Measurements from ENCODE around the gene AGFG1.

AGFG1 gene

GRCh38 chr2:227462462-227462951 lies 9.4 kb upstream of the AGFG1 start:
- DNase-seq, result no peak

GRCh38 chr2:227462972-227463931 lies 8.7 kb upstream of the AGFG1 start:
- DNase-seq, result no peak

- DNase-seq, result no peak
These were observed 7.6 kb upstream of the AGFG1 start for GRCh38 chr2:227464361-227464760.

- DNase-seq, result no peak
These were observed 7.1 kb upstream of the AGFG1 start for GRCh38 chr2:227464851-227465250.

- no peak for DNase-seq
These were observed 4.9 kb upstream of the AGFG1 start for GRCh38 chr2:227466887-227467600.

GRCh38 chr2:227471412-227471811 lies 544 bp upstream of the AGFG1 start:
- DNase-seq, result no peak

GRCh38 chr2:227472265-227473121 lies 537 bp downstream of the AGFG1 start:
- DNase-seq, result no peak

- no peak for DNase-seq
These were observed 1.1 kb downstream of the AGFG1 start for GRCh38 chr2:227473122-227473461.

GRCh38 chr2:227473806-227474205 lies 1.9 kb downstream of the AGFG1 start:
- no peak for DNase-seq

- no peak for DNase-seq
These were observed 2.5 kb downstream of the AGFG1 start for GRCh38 chr2:227474410-227474809.

GRCh38 chr2:227477291-227477690 lies 5.3 kb downstream of the AGFG1 start:
- DNase-seq, result no peak

GRCh38 chr2:227479865-227480475 lies 8.0 kb downstream of the AGFG1 start:
- no peak for DNase-seq

GRCh38 chr2:227480528-227480927 lies 8.6 kb downstream of the AGFG1 start:
- DNase-seq, result no peak

GRCh38 chr2:227482638-227483340 lies 10.8 kb downstream of the AGFG1 start:
- DNase-seq, result no peak

GRCh38 chr2:227485429-227485828 lies 13.5 kb downstream of the AGFG1 start:
- no peak for DNase-seq

GRCh38 chr2:227486688-227487087 lies 14.7 kb downstream of the AGFG1 start:
- DNase-seq, result no peak

GRCh38 chr2:227488045-227488444 lies 16.1 kb downstream of the AGFG1 start:
- DNase-seq, result no peak

GRCh38 chr2:227491386-227491785 lies 19.4 kb downstream of the AGFG1 start:
- no peak for DNase-seq

- DNase-seq, result no peak
These were observed 21.6 kb downstream of the AGFG1 start for GRCh38 chr2:227493524-227493923.

GRCh38 chr2:227497158-227497557 lies 25.2 kb downstream of the AGFG1 start:
- no peak for DNase-seq

GRCh38 chr2:227499627-227500300 lies 27.8 kb downstream of the AGFG1 start:
- no peak for DNase-seq

GRCh38 chr2:227500301-227500630 lies 28.3 kb downstream of the AGFG1 start:
- DNase-seq, result no peak
